DMS 273 treated with DMSO at 0.1 percent for 48 hours (cell line): ENCODE data around the gene RBPMS2.

Source experiments
- DNase-seq: peaks from one replicate; lab custom pipeline; 2025; lab: John Stamatoyannopoulos, UW

RBPMS2 gene

DNA sequence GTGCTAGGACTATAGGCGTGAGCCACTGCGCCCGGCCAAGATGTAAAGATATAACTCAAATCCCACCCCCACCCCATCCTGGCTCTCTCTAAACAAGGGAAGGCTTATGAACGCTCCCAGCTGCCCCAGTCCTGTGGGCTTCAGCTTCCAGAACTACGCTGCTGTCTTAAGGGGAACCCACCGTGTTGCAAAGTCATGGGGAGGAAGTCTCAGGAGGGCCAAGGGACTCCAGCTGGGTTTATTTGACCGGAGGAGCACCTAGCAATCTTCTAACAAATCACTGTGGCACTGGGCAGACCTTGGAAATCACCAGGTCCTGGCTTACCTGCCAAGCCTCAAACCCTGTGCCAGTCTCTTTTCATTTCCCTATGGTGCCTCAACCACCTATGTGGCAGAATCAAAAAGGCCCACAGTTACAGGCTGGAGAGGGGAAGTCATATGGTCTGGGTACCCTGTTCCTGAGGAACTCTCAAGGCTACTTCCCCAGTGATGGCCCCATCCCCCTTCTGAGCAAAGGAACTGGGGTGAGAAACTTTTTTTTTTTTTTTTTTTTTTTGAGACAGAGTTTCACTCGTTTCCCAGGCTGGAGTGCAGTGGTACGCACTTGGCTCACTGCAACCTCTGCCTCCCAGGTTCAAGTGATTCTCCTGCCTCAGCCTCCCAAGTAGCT, 83.4 kb downstream of the RBPMS2 start:
- DNase-seq: no peak

DNA sequence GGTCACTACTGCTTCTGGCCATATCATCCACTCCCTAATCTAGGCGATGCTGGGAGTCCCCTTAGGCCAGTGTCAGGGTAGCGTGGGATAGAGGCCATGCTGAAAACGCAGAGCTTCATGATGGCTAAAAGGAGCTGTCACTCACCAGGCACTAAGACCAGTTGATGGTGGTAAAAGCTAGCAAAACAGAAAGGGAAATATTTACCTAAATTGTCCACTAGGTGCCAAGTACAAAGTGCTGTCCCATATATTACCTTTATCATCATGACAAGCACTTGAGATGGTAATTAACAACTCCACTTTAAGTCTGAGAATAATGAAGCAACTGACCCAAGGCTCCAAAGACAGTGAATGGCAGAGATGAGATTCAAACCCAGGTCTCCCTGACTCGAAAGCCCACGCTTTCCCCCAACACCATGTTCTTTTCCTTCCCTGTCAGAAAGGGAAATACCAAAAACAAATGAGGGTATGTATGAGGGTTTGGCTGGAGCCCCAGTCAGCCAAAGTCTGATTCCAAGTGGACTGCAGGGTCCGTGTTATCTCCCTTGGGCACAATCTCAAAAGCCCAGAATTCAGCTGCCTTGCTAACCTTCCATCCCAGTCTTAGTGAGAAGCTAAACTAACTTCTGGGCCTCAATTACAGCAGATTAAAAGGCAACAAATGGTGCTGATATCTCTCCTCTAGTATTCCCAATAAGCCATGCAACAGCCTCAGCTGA, 84.7 kb downstream of the RBPMS2 start:
- DNase-seq: no peak

DNA sequence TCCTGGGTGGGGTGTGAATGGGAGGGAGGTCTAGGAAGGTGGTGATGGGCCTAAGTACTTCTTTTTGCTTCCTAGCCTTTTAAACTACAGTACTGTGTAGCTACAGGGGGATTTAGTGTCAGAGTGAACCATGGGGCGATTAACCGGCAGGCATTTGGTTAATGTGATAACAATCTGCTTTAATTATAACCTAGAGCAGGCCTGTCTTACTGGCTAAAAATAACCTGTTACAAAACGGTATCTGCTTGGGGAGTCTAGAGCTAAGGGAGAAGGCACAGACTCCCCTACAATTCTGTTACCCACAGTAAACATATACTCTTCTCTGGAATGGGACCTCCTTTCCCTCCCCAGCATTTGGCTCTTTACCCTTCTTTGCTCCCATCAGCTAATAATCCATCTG, 85.4 kb downstream of the RBPMS2 start:
- no peak for DNase-seq
